OCI-LY3 (cell line): ENCODE data around the gene XDH.
A peak's percentile ranks its signal among the peaks of the same experiment; 100 is the strongest.

ENCODE experiments used
- H2AFZ ChIP-seq: fragments of 200-600, 300-600 bp; shearing (Covaris generic); 2 replicates; pipeline ENCODE4 v1.6.0; 2014; ENCODE audit warnings: antibody characterized with exemption, low read depth, low read length
- H3K27ac ChIP-seq: fragments of 200-600, 300-600 bp; sonication (generic); 2 replicates; pipeline ENCODE4 v1.5.1; 2014; ENCODE audit warnings: mild to moderate bottlenecking, low read length, moderate library complexity, mixed read lengths
- H3K27me3 ChIP-seq: fragments of 200-600, 300-600 bp; sonication (generic); 2 replicates; pipeline ENCODE4 v1.6.1; 2014; ENCODE audit warnings: low read depth, low read length, mixed read lengths
- H3K36me3 ChIP-seq: fragments of 200-600, 300-600 bp; sonication (generic); replicated peaks from 2 replicates; pipeline ENCODE3; 2014; ENCODE audit warnings: low read depth, low read length, mixed read lengths
- H3K4me1 ChIP-seq: fragments of 300-600, 200-600 bp; sonication (generic); 2 replicates; pipeline ENCODE4 v1.6.1; 2014; ENCODE audit warnings: low read length, mixed read lengths
- H3K4me2 ChIP-seq: fragments of 200-600, 300-600 bp; sonication (generic); 2 replicates; pipeline ENCODE4 v1.6.1; 2014; ENCODE audit warnings: low read length, mixed read lengths
- H3K4me3 ChIP-seq: fragments of 300-600, 200-600 bp; sonication (generic); 2 replicates; pipeline ENCODE4 v1.5.1; 2014; ENCODE audit warnings: antibody characterized with exemption, mild to moderate bottlenecking, low read length, moderate library complexity
- H3K79me2 ChIP-seq: fragments of 300-600, 200-600 bp; shearing (Covaris generic); 2 replicates; pipeline ENCODE4 v1.6.1; 2014; ENCODE audit warnings: mild to moderate bottlenecking, low read length, mixed read lengths
- H3K9ac ChIP-seq: fragments of 300-600, 200-600 bp; shearing (Covaris generic); 2 replicates; pipeline ENCODE4 v1.6.0; 2014; ENCODE audit warnings: mild to moderate bottlenecking, low read length, moderate library complexity
- H3K9me3 ChIP-seq: fragments of 200-600, 300-600 bp; shearing (Covaris generic); 2 replicates; pipeline ENCODE4 v1.6.1; 2014; ENCODE audit warnings: low read length, mixed read lengths; ENCODE audit not compliant: insufficient read depth
- H4K20me1 ChIP-seq: fragments of 200-600, 300-600 bp; sonication (generic); 2 replicates; pipeline ENCODE4 v1.6.1; 2016; ENCODE audit warnings: low read length, mixed read lengths; ENCODE audit not compliant: insufficient read depth
- CTCF ChIP-seq: fragments of 200-600, 300-600 bp; sonication (generic); IDR thresholded peaks from 2 replicates; pipeline ENCODE4 v1.5.1; 2014; ENCODE audit warnings: antibody characterized with exemption, low read length, low read depth
- EZH2phosphoT487 ChIP-seq: fragments of 200-600 bp; shearing (Covaris generic); IDR thresholded peaks from 2 replicates; pipeline ENCODE4 v1.6.1; 2018; ENCODE audit warnings: antibody characterized with exemption, mixed run types, low read depth

XDH gene

GRCh38 chr2:31318361-31319336, 95.9 kb downstream of the XDH start:
- H3K27ac ChIP-seq, result no peak overlapping the region
- peak overlapping the region; percentile 84; the same call in 1 of the 2 replicates for H2AFZ ChIP-seq
- H3K4me3 ChIP-seq, result peak overlapping the region; percentile 41; the same call in 1 of the 2 replicates
- TF ChIP-seq EZH2phosphoT487, result no peak
- no peaks in the 10 kb centered on the region for H3K79me2 ChIP-seq
- no peak overlapping the region for H3K9ac ChIP-seq
- no peaks in the 10 kb centered on the region for H3K9me3 ChIP-seq
- no peaks in the 10 kb centered on the region for H4K20me1 ChIP-seq
- H3K4me1 ChIP-seq, result peaks cover 34% of the 10 kb centered on the region
- H3K4me2 ChIP-seq, result peak overlapping the region; percentile 66
- no peaks in the 10 kb centered on the region for H3K27me3 ChIP-seq
- no peaks in the 10 kb centered on the region for H3K36me3 ChIP-seq

GRCh38 chr2:31317396-31317795, 97.1 kb downstream of the XDH start:
- peaks cover 27% of the 10 kb centered on the region for H3K4me1 ChIP-seq
- no peaks in the 10 kb centered on the region for H3K27me3 ChIP-seq
- no peaks in the 10 kb centered on the region for H3K36me3 ChIP-seq
- no peak overlapping the region for H3K9ac ChIP-seq
- H3K9me3 ChIP-seq, result no peaks in the 10 kb centered on the region
- no peak overlapping the region for H2AFZ ChIP-seq
- H3K79me2 ChIP-seq, result no peaks in the 10 kb centered on the region
- no peaks in the 10 kb centered on the region for H4K20me1 ChIP-seq
- H3K4me2 ChIP-seq, result no peak overlapping the region
- no peak overlapping the region for H3K4me3 ChIP-seq
- H3K27ac ChIP-seq, result no peak overlapping the region
- TF ChIP-seq CTCF (peak; percentile 26; the same call in 1 of the 2 replicates), EZH2phosphoT487 (no peak)

- no peak overlapping the region for H3K4me2 ChIP-seq
- H3K4me3 ChIP-seq, result no peak overlapping the region
- H3K4me1 ChIP-seq, result peaks cover 24% of the 10 kb centered on the region
- no peak overlapping the region for H2AFZ ChIP-seq
- H3K9ac ChIP-seq, result no peak overlapping the region
- H4K20me1 ChIP-seq, result no peaks in the 10 kb centered on the region
- no peaks in the 10 kb centered on the region for H3K79me2 ChIP-seq
- no peaks in the 10 kb centered on the region for H3K36me3 ChIP-seq
- H3K9me3 ChIP-seq, result no peaks in the 10 kb centered on the region
- H3K27me3 ChIP-seq, result no peaks in the 10 kb centered on the region
- no peak for TF ChIP-seq CTCF
- no peak for TF ChIP-seq EZH2phosphoT487
- no peak overlapping the region for H3K27ac ChIP-seq
These were observed 99.8 kb downstream of the XDH start for GRCh38 chr2:31314761-31315160.

- TF ChIP-seq EZH2phosphoT487 (no peak), CTCF (no peak)
- peaks cover 6% of the 10 kb centered on the region for H3K4me1 ChIP-seq
- H3K27me3 ChIP-seq, result no peaks in the 10 kb centered on the region
- no peaks in the 10 kb centered on the region for H3K79me2 ChIP-seq
- no peaks in the 10 kb centered on the region for H4K20me1 ChIP-seq
- H2AFZ ChIP-seq, result no peak overlapping the region
- H3K9ac ChIP-seq, result no peak overlapping the region
- no peak overlapping the region for H3K4me3 ChIP-seq
- H3K27ac ChIP-seq, result no peak overlapping the region
- no peaks in the 10 kb centered on the region for H3K9me3 ChIP-seq
- no peaks in the 10 kb centered on the region for H3K36me3 ChIP-seq
- no peak overlapping the region for H3K4me2 ChIP-seq
These were observed 101.6 kb downstream of the XDH start for GRCh38 chr2:31312898-31313297.
